NCI-H187 treated with DMSO at 0.1 percent for 48 hours (cell line): Measurements from ENCODE around the gene NRF1.
"Not testable (repeated sequence)": the region's sequence is repeated elsewhere in the genome, so short reads cannot be mapped to it uniquely, and the experiment has no call there.

Source experiments
- DNase-seq: peaks from one replicate; lab custom pipeline; 2025; lab: John Stamatoyannopoulos, UW

The NRF1 gene

GRCh38 chr7:129607471-129608120 is 3.9 kb upstream of the NRF1 start:
- no peak for DNase-seq

- DNase-seq = no peak
Measured at GRCh38 chr7:129609666-129610065, 1.9 kb upstream of the NRF1 start.

- no peak for DNase-seq
Measured at GRCh38 chr7:129610709-129611245, 743 bp upstream of the NRF1 start.

DNA sequence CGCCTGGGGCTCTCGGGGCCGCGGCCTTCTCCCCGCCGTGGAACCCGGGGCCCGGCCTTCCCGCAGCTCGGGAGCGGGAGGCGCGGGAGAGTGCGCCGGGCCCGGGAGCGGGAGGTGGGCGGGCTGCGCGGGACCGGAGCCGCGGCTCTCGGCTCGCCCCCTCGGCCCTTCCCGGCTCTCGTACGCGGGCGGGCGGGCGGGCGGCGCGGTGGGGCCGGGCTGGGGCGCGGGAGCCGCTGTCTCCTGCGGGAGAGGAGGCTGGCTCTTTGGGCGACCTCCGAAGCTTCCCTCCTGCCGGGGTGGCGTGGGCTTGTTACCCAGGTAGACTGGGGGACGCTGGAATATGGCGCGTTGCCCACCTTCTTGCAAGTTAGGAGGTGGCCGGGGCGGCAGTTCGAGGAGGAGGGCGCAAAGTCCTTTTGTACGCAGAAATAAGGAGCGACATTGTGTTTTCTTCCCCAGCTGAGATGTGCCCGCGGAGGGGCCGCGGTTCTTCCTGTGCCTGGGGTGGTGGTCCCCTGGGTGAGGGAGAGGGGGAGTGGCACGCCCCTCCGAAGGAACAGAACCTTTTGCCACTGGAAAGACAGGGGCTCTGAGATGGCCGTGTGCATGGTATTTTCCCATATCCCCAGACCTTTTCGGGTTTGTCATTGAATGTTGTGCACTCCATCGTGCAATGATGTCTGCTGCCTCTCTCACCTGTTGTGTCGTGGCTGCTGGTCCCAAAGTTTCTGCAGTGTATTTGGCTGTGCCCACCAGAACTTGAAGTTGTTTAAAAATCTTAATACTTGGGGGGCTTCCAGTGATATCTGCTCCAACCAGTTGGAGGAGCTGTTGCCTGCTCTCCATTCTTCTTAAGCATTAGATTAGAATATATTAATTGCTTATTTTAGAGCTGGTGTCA is 844 bp downstream of the NRF1 start:
- no peak for DNase-seq

DNA sequence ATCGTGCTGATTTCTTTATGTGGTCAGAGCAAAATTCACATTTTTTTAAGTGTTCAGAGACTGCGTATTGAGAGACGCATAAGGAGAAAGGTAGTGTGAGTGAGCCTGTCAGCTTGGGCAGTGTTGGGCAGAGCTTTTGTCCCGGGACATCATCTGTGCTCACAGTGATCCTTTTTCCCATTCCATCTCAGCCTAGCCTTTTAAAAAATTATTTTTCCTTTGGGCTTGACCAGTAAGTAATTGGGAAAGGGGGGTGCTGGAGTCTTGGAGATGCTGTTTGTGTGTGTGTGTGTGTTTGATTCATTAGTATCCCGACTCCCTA is 1.5 kb downstream of the NRF1 start:
- no peak for DNase-seq

DNA sequence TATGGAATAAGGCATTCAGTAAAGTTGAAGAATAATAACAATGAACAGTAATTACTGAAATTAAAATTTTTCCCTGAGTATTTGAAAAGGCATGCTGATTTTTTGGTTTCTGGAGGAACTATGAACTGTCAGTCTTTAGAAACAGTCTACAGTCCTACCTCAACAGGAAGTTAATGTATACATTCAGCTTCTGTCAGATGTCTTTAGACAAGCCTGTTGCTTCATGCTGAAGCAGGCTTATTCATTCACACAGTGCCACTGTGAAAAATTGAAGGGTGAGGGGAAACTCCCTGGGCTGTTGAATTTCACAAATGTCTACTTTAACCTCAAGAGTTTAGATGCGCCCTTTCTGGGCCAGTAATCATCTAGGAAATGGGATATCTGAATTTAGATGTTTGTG is 3.5 kb downstream of the NRF1 start:
- no peak for DNase-seq

DNA sequence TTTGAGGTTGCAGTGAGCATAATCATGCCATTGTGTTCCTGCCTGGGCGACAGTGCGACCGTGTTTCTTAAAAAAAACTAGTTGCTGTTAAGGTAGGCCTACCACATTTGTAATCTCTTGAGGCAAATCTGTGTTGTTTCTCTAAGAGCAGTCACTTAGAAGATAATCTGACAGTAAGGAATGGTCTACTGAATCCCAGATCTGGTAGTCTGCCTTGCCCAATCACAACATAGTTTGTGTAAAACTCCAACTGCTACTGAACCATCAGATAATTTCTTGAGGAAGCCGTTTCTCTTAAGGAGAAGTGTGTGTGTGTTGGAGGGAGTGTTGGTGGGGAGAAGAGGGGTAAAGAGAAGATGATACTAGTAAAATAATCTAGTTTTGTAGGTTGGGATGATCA is 5.0 kb downstream of the NRF1 start:
- no peak for DNase-seq

- no peak for DNase-seq
Measured at GRCh38 chr7:129617178-129617577, 5.7 kb downstream of the NRF1 start.

- no peak for DNase-seq
Measured at GRCh38 chr7:129617652-129618051, 6.1 kb downstream of the NRF1 start.

DNA sequence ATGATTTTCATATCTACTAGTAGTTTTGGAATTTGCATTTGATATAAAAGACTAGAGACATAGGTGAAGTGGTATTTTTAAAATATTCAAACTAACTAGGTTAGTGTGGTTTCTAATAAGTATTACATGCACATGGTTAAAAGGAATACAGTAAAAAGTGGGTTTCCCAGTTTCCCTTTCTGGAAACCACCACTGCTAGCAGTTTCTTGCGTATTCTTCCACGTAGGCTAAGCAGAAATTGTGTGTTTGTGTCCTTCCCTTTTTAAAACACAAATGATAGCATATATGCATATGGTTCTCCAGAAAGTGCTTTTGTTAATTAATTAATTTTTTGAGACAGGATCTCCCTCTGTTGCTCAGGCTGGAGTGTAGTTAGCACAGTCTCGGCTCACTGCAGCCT is 15.4 kb downstream of the NRF1 start:
- no peak for DNase-seq

- DNase-seq = no peak
Measured at GRCh38 chr7:129630341-129630740, 18.8 kb downstream of the NRF1 start.

DNA sequence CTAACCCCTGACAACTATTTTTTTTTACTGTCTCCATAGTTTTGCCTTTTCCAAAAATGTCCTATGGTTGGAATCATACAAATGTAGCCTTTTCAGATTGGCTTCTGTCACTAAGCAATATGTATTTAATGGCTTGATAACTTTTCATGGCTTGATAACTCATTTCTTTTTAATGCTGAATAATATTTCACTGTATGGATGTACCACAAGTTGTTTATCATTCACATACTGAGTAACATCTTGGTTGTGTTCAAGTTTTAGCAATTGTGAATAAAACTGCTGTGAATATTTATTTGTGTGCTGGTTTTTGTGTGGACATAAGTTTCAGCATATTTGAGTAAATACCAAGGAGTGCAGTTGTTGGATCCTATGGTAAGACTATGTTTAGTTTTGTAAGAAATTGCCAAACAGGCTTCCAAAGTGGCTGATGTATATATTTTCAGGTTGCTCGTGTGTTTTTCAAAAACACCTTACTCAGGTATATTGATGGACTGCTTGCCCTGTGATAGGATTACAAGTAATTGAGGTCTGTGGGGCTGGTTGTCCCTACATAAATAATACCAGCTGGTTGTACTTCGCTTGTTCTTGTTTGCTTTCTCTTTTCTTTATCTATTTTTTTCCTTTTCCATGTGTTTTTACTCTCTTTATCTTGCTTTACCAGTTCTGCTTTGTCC is 23.0 kb downstream of the NRF1 start:
- DNase-seq = no peak

DNA sequence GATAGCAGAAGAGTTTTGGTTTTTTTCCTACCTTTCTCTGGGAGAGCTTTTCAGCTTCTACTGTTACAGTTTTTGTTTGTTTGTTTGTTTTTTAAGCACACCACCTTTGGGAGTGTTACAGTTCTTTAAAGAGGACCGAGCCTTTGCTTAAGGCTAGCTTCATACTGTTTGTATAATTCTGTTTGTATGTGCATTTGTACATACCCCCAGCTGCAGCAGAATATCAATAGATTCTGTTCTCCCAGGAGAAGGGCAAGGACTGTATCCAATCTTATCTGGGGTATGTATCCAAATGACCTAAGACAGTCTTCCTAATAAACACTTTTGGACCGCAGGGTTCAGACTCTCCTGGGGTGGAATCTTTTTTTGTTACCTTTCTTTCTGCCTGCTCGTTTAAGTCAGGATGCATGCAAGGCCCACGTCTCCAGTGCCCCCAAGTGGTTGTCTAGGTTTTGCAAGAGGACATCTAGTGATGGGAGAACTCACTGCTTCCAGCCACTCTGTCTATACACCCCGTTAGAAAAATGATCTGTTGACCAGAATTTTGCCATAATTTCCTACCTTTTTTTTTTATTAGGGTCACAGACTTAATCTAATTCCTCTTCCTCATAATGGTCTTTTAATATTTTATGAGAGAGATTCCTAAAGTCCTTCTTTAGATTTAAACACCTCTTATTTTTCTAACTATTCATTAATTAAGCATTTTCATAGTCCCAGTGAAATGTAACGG is 23.9 kb downstream of the NRF1 start:
- peak; percentile 18 for DNase-seq

DNA sequence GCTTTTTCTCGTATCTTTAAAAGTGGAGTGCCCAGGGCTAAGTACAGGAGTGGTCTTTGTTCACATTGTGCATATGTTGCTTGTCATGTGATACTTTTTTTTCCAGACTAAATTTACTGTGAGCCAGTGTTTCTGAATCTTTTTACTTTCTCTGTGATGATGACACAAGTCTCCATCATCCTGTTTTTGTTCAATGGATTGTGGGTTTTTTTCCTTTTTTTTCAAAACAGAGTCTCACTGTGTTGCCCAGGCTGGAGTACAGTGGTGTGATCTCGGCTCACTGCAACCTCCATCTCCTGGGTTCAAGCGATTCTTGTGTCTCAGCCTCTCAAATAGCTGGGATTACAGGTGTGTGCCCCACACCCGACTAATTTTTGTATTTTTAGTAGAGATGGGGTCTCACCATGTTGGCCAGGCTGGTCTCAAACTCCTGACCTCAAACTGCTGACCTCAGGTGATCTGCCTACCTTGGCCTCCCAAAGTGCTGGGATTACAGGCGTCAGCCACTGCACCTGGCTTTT is 24.6 kb downstream of the NRF1 start:
- DNase-seq = not testable (repeated sequence)

DNA sequence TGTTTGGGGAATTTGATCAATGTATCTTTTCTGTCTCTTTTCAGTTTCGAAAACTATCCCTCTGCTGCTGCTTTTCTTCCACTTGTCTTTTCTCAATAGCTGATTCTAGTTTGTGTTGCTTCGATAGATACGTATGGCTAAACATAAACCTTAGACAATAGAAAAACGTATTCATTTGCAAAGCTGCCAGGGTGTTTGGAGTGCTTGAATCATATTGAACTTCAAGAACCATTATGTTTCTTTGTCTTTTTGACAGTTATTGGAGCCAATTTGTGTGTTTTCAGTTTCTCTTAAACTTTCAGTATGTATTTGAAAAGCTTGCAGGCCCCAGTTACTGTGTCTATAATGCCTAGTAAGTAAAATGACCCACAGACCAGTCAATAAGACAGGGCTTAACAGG is 25.1 kb downstream of the NRF1 start:
- DNase-seq = no peak

DNA sequence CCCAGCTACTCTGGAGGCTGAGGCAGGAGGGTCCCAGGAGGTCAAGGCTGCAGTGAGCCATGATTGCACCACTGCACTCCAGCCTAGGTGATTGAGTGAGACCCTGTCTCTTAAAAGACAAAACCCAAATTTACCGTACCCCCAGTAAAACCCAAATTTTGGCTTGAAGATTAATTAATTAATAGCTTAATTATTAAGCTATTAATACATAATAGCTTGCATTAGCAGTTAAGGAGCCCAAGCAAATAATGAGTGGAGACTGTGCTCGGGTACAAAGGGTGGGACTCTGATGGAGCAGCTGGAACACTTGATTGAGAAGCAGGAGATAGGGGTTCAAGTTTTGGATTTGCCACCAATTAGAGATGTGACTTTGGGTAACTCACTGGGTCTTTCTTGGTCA is 28.9 kb downstream of the NRF1 start:
- no peak for DNase-seq

DNA sequence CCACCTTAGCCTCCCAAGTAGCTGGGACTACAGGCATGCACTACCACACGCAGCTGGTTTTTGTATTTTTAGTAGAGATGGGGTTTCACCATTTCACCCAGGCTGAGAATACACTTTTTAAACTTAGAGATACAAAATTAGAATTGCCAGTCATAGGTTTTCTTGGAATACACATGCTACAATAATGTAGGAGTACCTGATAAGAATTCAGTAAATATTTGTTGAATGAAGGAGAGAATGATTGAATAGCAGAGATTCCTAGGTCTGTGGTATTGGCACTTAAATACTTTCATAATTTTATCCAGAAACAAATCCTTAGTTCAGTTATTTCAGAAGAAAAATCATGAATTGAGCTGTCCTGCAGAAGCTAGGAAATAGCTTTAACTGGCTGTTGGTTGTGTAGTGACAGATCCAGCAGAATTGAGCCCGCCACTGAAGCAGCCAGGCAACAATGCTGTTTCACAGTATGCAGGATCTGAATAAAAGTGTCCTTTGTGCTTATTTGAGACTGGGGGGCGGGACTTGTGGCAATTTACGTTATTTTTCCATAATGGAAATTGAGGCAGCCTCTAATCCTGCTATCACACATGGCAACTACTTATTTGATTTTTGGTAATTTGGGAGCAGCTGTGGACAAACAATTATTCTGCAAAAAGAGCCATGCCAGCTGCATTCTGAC is 31.5 kb downstream of the NRF1 start:
- no peak for DNase-seq

- no peak for DNase-seq
Measured at GRCh38 chr7:129643550-129644170, 32.1 kb downstream of the NRF1 start.

- DNase-seq = peak; percentile 10
Measured at GRCh38 chr7:129644634-129645230, 33.2 kb downstream of the NRF1 start.

DNA sequence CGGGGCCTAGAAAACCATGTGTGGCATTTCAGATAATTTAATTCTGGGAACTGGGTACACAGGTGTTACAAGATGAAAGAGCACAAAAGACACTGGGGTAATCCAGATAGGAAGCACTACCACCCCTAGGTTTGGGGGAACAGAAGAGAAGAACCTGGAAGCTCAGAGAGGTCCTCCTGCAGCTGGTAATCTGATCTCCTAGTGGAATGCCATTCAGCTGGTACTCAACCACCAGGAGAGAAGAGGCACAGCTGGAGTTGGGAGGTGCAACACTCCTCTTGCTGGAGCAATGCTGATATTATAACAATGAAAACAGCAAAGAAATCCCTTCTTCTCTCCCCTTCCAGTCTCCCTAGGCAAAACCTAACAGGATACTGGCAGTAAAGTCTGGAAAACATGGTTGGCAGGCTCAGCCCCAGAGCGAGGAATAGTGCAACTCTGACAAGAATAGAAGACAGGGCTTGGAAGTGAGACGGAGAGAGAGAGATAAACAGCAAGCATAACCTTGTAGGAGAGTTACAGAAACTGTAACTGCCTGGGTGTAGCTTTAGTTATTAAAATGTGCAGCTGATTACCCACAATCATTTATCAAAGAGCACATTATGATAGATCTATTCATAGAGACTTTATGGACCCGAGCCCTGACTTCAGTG is 35.0 kb downstream of the NRF1 start:
- no peak for DNase-seq
